HG03457 (cell line): ENCODE data around the gene ARHGAP10.

ENCODE experiments used
- ATAC-seq: cut with Tn5 transposase; IDR thresholded peaks from one replicate; pipeline ENCODE4 v1.9.1; 2021; ENCODE audit warnings: moderate number of reproducible peaks; ENCODE audit not compliant: unreplicated experiment

Gene ARHGAP10

GRCh38 chr4:148116264-148116663 is 384.4 kb downstream of the ARHGAP10 start:
- no peak for ATAC-seq

DNA sequence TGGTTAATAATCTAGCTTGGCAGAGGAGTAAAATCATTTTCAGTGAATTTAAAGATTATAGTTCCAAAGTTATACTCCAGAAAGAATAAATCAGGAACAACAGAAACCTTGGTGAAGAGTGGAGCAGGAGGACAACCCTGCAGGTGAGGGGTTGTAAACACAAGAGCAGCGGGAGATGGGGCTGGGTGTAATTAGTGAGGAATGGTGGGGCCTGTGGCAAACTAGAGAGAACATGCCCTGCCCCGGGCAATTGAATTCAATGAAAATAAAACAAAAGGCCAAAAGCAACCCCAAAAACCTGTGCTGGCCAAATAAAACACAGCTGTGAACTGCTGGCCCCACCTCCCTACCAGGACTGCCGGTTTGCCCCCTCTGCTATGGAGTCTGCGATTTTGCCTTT is 385.1 kb downstream of the ARHGAP10 start:
- no peak for ATAC-seq

- ATAC-seq: no peak
Observed at GRCh38 chr4:148118179-148118578, 386.3 kb downstream of the ARHGAP10 start.

DNA sequence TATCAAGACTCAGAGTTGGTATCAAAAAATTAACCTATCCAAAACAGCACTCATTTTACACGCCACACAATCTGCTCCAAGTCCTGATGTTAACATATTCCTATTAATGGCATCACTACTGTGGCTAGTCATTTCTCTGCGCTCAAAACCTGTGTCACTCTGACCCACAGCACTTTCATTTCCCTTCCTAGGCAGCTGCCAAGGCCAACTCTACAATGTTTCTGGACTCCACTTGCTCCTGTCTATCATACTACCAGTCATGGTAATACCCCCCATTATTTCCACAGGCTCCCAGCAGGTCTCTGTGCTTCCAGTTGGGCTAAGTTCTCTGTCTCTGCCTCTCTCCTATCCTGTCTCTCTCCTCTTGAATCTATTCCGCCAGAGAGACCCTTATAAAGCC is 386.7 kb downstream of the ARHGAP10 start:
- no peak for ATAC-seq

DNA sequence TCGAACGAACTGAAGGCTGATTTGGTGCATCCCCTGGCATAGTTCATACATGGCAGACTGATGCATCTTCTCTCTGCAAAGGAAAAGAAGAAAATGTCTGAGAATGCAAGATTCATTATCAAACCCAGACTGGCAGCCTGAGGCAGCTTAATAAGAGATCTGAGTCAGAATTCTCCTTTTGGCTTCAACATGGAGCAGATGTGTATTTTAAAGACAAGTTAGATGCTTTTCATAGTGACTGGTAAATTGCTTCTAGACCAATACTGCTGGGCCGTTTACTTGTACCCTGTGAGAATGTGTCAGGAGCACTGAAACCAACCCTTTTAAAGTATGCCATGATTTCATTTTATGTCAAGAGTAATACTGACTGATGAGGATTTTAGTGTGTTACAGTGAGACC is 388.3 kb downstream of the ARHGAP10 start:
- ATAC-seq: no peak
